Measurements from ENCODE around the gene EIF4A2.

Gene EIF4A2

GRCh38 chr3:186784820-186785494 lies 1.6 kb downstream of the EIF4A2 start:
- in situ Hi-C loops (cut with MboI; ENCODE audit: low sequenced_read_pairs), result no loop called here

GRCh38 chr3:186785495-186786018 lies 2.2 kb downstream of the EIF4A2 start:
- in situ Hi-C loops (cut with MboI; ENCODE audit: low sequenced_read_pairs), result no loop called here

GRCh38 chr3:186786922-186787321 lies 3.5 kb downstream of the EIF4A2 start:
- in situ Hi-C loops (cut with MboI; ENCODE audit: low sequenced_read_pairs), result no loop called here

- in situ Hi-C loops (cut with MboI; ENCODE audit: low sequenced_read_pairs), result no loop called here
Measured at GRCh38 chr3:186787642-186788481, 4.5 kb downstream of the EIF4A2 start.

- in situ Hi-C loops (cut with MboI; ENCODE audit: low sequenced_read_pairs), result no loop called here
Measured at GRCh38 chr3:186788482-186789370, 5.3 kb downstream of the EIF4A2 start.

GRCh38 chr3:186789554-186790260 lies 6.3 kb downstream of the EIF4A2 start:
- in situ Hi-C loops (cut with MboI; ENCODE audit: low sequenced_read_pairs), result no loop called here

GRCh38 chr3:186790261-186790981 lies 7.0 kb downstream of the EIF4A2 start:
- in situ Hi-C loops (cut with MboI; ENCODE audit: low sequenced_read_pairs), result no loop called here

GRCh38 chr3:186798239-186798874 lies 15.0 kb downstream of the EIF4A2 start:
- in situ Hi-C loops (cut with MboI; ENCODE audit: low sequenced_read_pairs), result no loop called here

GRCh38 chr3:186800285-186800684 lies 16.9 kb downstream of the EIF4A2 start:
- in situ Hi-C loops (cut with MboI; ENCODE audit: low sequenced_read_pairs), result loop anchor here (25.0 kb wide), 1 partner anchor 838 kb away; no protein-coding TSS in a partner anchor

- in situ Hi-C loops (cut with MboI; ENCODE audit: low sequenced_read_pairs), result loop anchor here (25.0 kb wide), 1 partner anchor 840 kb away; no protein-coding TSS in a partner anchor
Measured at GRCh38 chr3:186802701-186803100, 19.3 kb downstream of the EIF4A2 start.

- in situ Hi-C loops (cut with MboI; ENCODE audit: low sequenced_read_pairs), result loop anchor here (25.0 kb wide), 1 partner anchor 841 kb away; no protein-coding TSS in a partner anchor
Measured at GRCh38 chr3:186803447-186803846, 20.1 kb downstream of the EIF4A2 start.

GRCh38 chr3:186806089-186807055 lies 23.0 kb downstream of the EIF4A2 start, which contains the start of gene RFC4:
TSS of gene RFC4 (minus strand) at chr3:186806482. CDS start at chr3:186804713, 1,769 bp downstream.
- in situ Hi-C loops (cut with MboI; ENCODE audit: low sequenced_read_pairs), result loop anchor here (25.0 kb wide), 1 partner anchor 844 kb away; no protein-coding TSS in a partner anchor

GRCh38 chr3:186807231-186807630 lies 23.9 kb downstream of the EIF4A2 start:
- in situ Hi-C loops (cut with MboI; ENCODE audit: low sequenced_read_pairs), result loop anchor here (25.0 kb wide), 1 partner anchor 845 kb away; no protein-coding TSS in a partner anchor

- in situ Hi-C loops (cut with MboI; ENCODE audit: low sequenced_read_pairs), result loop anchor here (25.0 kb wide), 1 partner anchor 848 kb away; no protein-coding TSS in a partner anchor
Measured at GRCh38 chr3:186810336-186810996, 27.1 kb downstream of the EIF4A2 start.

GRCh38 chr3:186811313-186811712 lies 27.9 kb downstream of the EIF4A2 start:
- in situ Hi-C loops (cut with MboI; ENCODE audit: low sequenced_read_pairs), result loop anchor here (25.0 kb wide), 1 partner anchor 849 kb away; no protein-coding TSS in a partner anchor

GRCh38 chr3:186814100-186814499 lies 30.7 kb downstream of the EIF4A2 start:
- in situ Hi-C loops (cut with MboI; ENCODE audit: low sequenced_read_pairs), result loop anchor here (25.0 kb wide), 1 partner anchor 852 kb away; no protein-coding TSS in a partner anchor

- in situ Hi-C loops (cut with MboI; ENCODE audit: low sequenced_read_pairs), result loop anchor here (25.0 kb wide), 1 partner anchor 853 kb away; no protein-coding TSS in a partner anchor
Measured at GRCh38 chr3:186815435-186815834, 32.1 kb downstream of the EIF4A2 start.
